Prostate gland (tissue), 2 donors: ENCODE measurements around the gene LRRC36. TPM values are rescaled to one million over a fixed set of nuclear protein-coding genes. Genes with fewer than 3 reads are reported as not detected.
A peak's percentile ranks its signal among the peaks of the same experiment; 100 is the strongest.

Source experiments
- DNase-seq: peaks from one replicate; pipeline ENCODE4 v3.0.0-alpha.2; 2019; ENCODE audit warnings: low spot score
- H3K27ac ChIP-seq, 2 donors: fragments of 200-600 bp; sonication (generic); 2 replicates each; pipeline ENCODE4 v1.5.1; 2017 to 2019
- H3K27me3 ChIP-seq: fragments of 200-600 bp; sonication (generic); replicated peaks from 2 replicates; pipeline ENCODE4 v1.5.1; 2019; ENCODE audit not compliant: insufficient read depth
- H3K36me3 ChIP-seq, 2 donors: fragments of 200-600 bp; sonication (generic); 1 replicate in 1 of 2; 2 replicates in 1 of 2; pipeline versions ENCODE4 v1.5.1 to v1.8.1; 2017 to 2019
- H3K4me1 ChIP-seq: fragments of 200-600 bp; sonication (generic); replicated peaks from 2 replicates; pipeline ENCODE4 v1.5.1; 2019
- H3K4me3 ChIP-seq, 2 donors: fragments of 200-600 bp; sonication (generic); 2 replicates each; pipeline ENCODE4 v1.5.1; 2017 to 2019
- H3K9me3 ChIP-seq: fragments of 200-600 bp; sonication (generic); 2 replicates; pipeline ENCODE4 v1.5.1; 2017
- POLR2A ChIP-seq: fragments of 450-650 bp; IDR thresholded peaks from one replicate; pipeline ENCODE4 v1.6.1; 2016; ENCODE audit warnings: antibody characterized with exemption, mild to moderate bottlenecking
- POLR2AphosphoS5 ChIP-seq: sonication (generic); formaldehyde crosslinking; IDR thresholded peaks from one replicate; pipeline ENCODE4 v1.6.1; 2017; ENCODE audit warnings: antibody characterized with exemption
- WGBS: methylation state at CpG from one replicate; pipeline ENCODE4 v1.1.5; 2018; 5-methylcytosine and 5-hydroxymethylcytosine counted together
- intact Hi-C: fragments of 100-400 bp; cut with DNase I; formaldehyde crosslinking; loops from one replicate; pipeline ENCODE4 v1.14.2; 2022
- total RNA-seq, 2 donors: library from RNA; depleted of rRNA; stranded (reverse); fragments of >200 nt; gene quantifications; one replicate each; pipeline ENCODE4 v1.1.0, GENCODE V29; 2016
- TF ChIP-seq, protein P1 (sequence below), 4 experiments: fragments of 200-600 bp in 2 of 4; fragments of 450-650 bp in 2 of 4; sonication (generic) in 2 of 4; IDR thresholded peaks; 1 replicate in 3 of 4; 2 replicates in 1 of 4; pipeline ENCODE4 v1.5.1; 2016 to 2019; ENCODE audit warnings: antibody characterized with exemption in 4 of 4, mild to moderate bottlenecking in 2 of 4, moderate library complexity in 2 of 4

Gene LRRC36
- total RNA-seq, 2 donors from 2014 or later, result 4.6 TPM; not detected in 1

DNA sequence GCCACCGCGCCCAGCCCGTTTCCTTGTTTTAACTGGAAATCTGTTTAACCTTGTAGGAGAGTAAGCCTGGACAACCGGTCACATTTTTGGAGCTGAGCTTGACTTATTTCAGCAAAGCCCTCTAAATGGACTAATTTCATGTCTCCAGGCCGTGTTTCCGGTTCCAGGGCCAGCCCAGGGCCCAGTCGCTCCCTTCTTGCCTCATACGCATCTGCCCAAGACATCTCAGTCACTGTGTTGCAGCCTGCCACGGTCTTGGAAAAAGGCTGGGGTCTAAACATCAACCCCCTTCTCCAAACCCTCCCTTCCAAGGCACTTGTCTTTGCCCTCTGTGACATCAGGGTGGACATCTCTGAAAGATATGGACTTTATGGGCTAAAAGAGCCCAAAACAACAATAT lies 28.3 kb upstream of the LRRC36 start:
- no peaks in the 10 kb centered on the region for H3K27me3 ChIP-seq
- no peaks in the 10 kb centered on the region for H3K9me3 ChIP-seq
- H3K27ac ChIP-seq, result no peak overlapping the region
- H3K4me3 ChIP-seq, result no peak overlapping the region
- intact Hi-C loops, result no loop called here
- WGBS, result 94% methylated on average over 9 of the region's 9 CpGs
- H3K4me1 ChIP-seq, result peaks cover 8% of the 10 kb centered on the region
- no peaks in the 10 kb centered on the region for H3K36me3 ChIP-seq
- TF ChIP-seq POLR2AphosphoS5 (no peak), POLR2A (no peak)
- TF ChIP-seq, protein P1, sequence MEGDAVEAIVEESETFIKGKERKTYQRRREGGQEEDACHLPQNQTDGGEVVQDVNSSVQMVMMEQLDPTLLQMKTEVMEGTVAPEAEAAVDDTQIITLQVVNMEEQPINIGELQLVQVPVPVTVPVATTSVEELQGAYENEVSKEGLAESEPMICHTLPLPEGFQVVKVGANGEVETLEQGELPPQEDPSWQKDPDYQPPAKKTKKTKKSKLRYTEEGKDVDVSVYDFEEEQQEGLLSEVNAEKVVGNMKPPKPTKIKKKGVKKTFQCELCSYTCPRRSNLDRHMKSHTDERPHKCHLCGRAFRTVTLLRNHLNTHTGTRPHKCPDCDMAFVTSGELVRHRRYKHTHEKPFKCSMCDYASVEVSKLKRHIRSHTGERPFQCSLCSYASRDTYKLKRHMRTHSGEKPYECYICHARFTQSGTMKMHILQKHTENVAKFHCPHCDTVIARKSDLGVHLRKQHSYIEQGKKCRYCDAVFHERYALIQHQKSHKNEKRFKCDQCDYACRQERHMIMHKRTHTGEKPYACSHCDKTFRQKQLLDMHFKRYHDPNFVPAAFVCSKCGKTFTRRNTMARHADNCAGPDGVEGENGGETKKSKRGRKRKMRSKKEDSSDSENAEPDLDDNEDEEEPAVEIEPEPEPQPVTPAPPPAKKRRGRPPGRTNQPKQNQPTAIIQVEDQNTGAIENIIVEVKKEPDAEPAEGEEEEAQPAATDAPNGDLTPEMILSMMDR (IDR thresholded peaks at IDR 0.05), result no peak
- DNase-seq, result no peak

DNA sequence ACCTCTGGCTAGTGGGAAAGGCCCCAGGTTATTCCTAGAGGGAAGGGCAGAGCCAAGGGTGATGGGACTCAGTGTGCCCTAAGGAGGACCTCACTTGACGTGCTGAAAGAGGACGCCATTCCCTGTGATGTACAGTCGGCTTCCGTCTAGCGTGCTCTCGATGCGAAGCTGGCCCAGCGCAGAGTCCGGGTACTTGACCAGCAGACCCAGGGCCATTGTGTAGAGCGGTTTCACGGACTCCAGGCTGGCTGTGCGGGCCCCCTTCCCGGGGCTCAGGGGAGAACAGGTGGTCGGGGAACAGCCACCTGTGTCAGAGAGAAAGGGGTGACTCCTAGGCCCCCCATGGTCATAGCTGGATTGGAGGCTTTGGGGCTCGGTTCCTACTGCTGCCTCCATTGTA lies 27.3 kb upstream of the LRRC36 start:
- TF ChIP-seq, protein P1 (IDR thresholded peaks at IDR 0.05), result no peak
- TF ChIP-seq POLR2A (no peak), POLR2AphosphoS5 (no peak)
- 94% methylated on average over 15 of the region's 15 CpGs for WGBS
- H3K36me3 ChIP-seq, result no peaks in the 10 kb centered on the region
- intact Hi-C loops, result no loop called here
- peaks cover 8% of the 10 kb centered on the region for H3K4me1 ChIP-seq
- no peaks in the 10 kb centered on the region for H3K27me3 ChIP-seq
- DNase-seq, result no peak
- no peak overlapping the region for H3K4me3 ChIP-seq
- H3K9me3 ChIP-seq, result no peaks in the 10 kb centered on the region
- H3K27ac ChIP-seq, result no peak overlapping the region

DNA sequence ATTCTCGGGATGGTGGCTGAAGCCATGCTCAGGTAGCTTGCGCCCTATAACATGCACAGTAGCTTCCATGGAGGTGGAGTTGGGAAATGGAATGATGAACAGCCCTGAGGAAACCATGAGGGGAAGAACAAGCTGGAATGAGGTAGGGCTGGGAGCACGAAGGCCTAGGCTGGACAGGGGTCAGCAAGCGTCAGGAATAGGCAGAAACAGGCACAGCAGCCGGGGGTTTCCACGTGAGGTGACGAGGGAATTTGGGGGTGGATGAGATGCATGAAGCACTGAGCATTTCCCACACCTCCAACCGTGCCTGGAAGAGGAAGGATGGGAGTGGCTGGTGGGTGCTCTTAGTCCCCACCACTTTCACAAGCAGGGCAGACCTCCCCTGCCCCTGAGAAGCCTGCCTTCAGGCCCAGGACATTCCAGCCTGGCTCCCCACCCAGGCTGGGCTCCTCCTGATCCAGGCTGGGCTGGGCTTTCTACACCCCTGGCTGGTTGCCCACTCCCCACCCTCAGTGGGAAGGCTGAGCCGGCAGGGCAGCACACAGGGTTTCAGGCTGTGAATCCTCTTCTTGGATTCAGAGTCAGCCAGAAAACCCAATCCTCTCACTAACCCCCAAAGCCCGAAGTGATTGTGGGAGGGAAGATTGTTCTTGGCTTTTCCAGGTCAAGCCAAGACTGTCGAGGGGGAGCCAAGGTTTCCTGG lies 25.4 kb upstream of the LRRC36 start:
- no peaks in the 10 kb centered on the region for H3K36me3 ChIP-seq
- WGBS, result 52% methylated on average over 11 of the region's 11 CpGs
- H3K4me1 ChIP-seq, result peaks cover 8% of the 10 kb centered on the region
- no peak overlapping the region for H3K4me3 ChIP-seq
- TF ChIP-seq, protein P1 (IDR thresholded peaks at IDR 0.05), result no peak
- TF ChIP-seq POLR2A (no peak), POLR2AphosphoS5 (peak; percentile 12)
- H3K27ac ChIP-seq, result peak overlapping the region; percentile 3 to 62
- intact Hi-C loops, result no loop called here
- no peaks in the 10 kb centered on the region for H3K9me3 ChIP-seq
- DNase-seq, result peak; percentile 39
- no peaks in the 10 kb centered on the region for H3K27me3 ChIP-seq

DNA sequence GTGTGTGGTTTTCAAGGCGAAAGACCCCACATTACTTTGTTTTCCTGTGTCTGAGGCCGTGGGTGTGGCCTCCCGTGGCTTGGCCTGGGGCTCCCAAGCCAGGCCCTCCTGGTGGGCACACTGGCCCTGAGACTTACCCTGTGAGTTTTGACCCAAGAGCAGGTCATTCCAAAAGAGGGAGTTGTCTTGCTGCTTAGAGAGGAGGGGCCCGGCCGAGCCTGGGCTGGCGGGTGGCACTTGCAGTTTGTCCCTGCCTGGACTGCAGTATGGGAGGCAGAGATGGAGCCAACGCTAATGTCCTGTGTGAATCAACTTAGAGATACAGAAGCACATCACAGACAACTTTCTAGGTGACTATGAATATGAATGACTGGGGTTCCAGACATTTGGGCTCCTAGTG lies 24.5 kb upstream of the LRRC36 start:
- TF ChIP-seq POLR2A (no peak), POLR2AphosphoS5 (no peak)
- TF ChIP-seq, protein P1 (IDR thresholded peaks at IDR 0.05), result no peak
- no peak overlapping the region for H3K4me3 ChIP-seq
- WGBS, result 35% methylated on average over 7 of the region's 7 CpGs
- DNase-seq, result no peak
- no peaks in the 10 kb centered on the region for H3K36me3 ChIP-seq
- peak overlapping the region; percentile 3 to 62 for H3K27ac ChIP-seq
- no peaks in the 10 kb centered on the region for H3K9me3 ChIP-seq
- H3K4me1 ChIP-seq, result peaks cover 8% of the 10 kb centered on the region
- no peaks in the 10 kb centered on the region for H3K27me3 ChIP-seq
- intact Hi-C loops, result no loop called here

DNA sequence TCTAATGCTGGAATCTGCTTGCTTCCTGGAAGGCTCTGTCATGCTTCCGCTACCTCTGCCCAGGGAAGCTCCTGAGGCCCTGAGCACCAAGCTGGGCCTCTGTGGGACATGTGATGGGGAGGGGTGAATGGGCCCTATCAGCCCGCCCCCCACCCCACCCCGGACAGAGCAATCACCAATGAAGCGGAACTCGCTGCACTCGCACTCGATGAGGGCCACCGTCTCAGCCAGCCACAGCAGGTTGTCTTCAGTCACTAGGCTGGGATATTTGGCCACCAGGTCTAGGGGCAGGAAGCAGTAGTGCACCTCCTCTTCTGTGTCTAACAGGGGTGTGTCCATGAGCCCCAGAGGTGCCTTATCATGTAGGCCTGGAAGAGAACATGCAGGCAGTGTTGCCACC lies 23.6 kb upstream of the LRRC36 start:
- 82% methylated on average over 8 of the region's 8 CpGs for WGBS
- Histone ChIP-seq H3K27me3 (no peaks in the 10 kb centered on the region), H3K9me3 (no peaks in the 10 kb centered on the region), H3K4me1 (peaks cover 8% of the 10 kb centered on the region), H3K4me3 (no peak overlapping the region), H3K27ac (peak overlapping the region in 1 of 2 donors; percentile 62), H3K36me3 (no peaks in the 10 kb centered on the region)
- intact Hi-C loops, result no loop called here
- no peak for DNase-seq
- TF ChIP-seq POLR2AphosphoS5 (no peak), POLR2A (no peak)
- TF ChIP-seq, protein P1 (IDR thresholded peaks at IDR 0.05), result no peak
